Psoas muscle (tissue), 8 donors: ENCODE data around the gene ZNF782. TPM values are rescaled to one million over a fixed set of nuclear protein-coding genes. Genes with fewer than 3 reads are reported as not detected.
"Not testable (repeated sequence)": the region's sequence is repeated elsewhere in the genome, so short reads cannot be mapped to it uniquely, and the experiment has no call there.

Source experiments
- ATAC-seq, 4 donors: fragments of 200-7000 bp; cut with Tn5 transposase; one replicate each; pipeline ENCODE4 v1.9.1; 2020; ENCODE audit warnings: moderate library complexity in 3 of 4, mild to moderate bottlenecking in 2 of 4
- DNase-seq, 2 donors: peaks; one replicate each; pipeline ENCODE4 v3.0.0-alpha.2; 2020
- H3K27ac ChIP-seq: fragments of 200-600 bp; one replicate; pipeline ENCODE4 v1.8.0; 2022
- H3K27me3 ChIP-seq, 3 donors: fragments of 200-600 bp in 1 of 3; one replicate each; pipeline versions ENCODE4 v1.6.1 to v1.8.0; 2013 to 2022; ENCODE audit warnings: low read length in 2 of 3, mild to moderate bottlenecking in 2 of 3, moderate library complexity in 1 of 3; ENCODE audit not compliant: insufficient read depth in 3 of 3
- H3K36me3 ChIP-seq, 2 donors: fragments of 200-600 bp in 1 of 2; one replicate each; pipeline versions ENCODE4 v1.6.1 to v1.8.0; 2013 to 2022; ENCODE audit warnings: low read depth in 1 of 2, mild to moderate bottlenecking in 1 of 2, moderate library complexity in 1 of 2; ENCODE audit not compliant: insufficient read depth in 1 of 2
- H3K4me1 ChIP-seq: fragments of 200-600 bp; one replicate; pipeline ENCODE4 v1.8.0; 2022
- H3K4me3 ChIP-seq: fragments of 200-600 bp; one replicate; pipeline ENCODE4 v1.8.0; 2022; ENCODE audit warnings: mild to moderate bottlenecking
- H3K9me3 ChIP-seq: fragments of 200-600 bp; one replicate; pipeline ENCODE4 v1.8.0; 2022
- WGBS, 3 donors: extraction: QIAGEN DNeasy Blood & Tissue Kit; methylation state at CpG; one replicate each; pipeline versions ENCODE4 v1.1.6 to v1.1.7; 2013; 5-methylcytosine and 5-hydroxymethylcytosine counted together
- intact Hi-C, 2 donors: fragments of 100-400 bp; cut with DNase I; formaldehyde crosslinking; loops; one replicate each; pipeline versions ENCODE4 v1.11.0 to v1.14.2; 2022
- polyA plus RNA-seq, 3 donors: library from polyadenylated mRNA; stranded (reverse); fragments of 200-250 nt; gene quantifications; one replicate each; pipeline ENCODE4 v1.2.3, GENCODE V29; 2013
- total RNA-seq, 4 donors: library from RNA; stranded (reverse); fragmentation: NEBNext Ultra II Directional in 2 of 4; extraction: Animal tissue kit (Norgen Biotek cat#: 25700) in 2 of 4; gene quantifications; one replicate each; pipeline versions ENCODE4 v1.2.1 to v1.2.4, GENCODE V29; 2021 to 2023
- TF ChIP-seq, protein P1 (sequence below): fragments of 200-600 bp; IDR thresholded peaks from one replicate; pipeline ENCODE4 v1.8.0; 2022; ENCODE audit warnings: antibody characterized with exemption
- donor health status: healthy with polysubstance abuse.
- donor health status: DM: no; HTN: no; CAD: no; lungs with moderate emphysema.
- donor health status: Bipolar disorder and iron deficiency.
- donor health status: healthy.
- donor health status: DM: yes; HTN: yes; CAD: no.
- donor health status: DM: no; HTN: no; CAD: no.
- donor health status: DM: no; HTN: no; CAD: no.
- donor health status: DM: yes; HTN: yes; CAD: no.

Gene ZNF782
- total and polyA plus RNA-seq, 7 donors: 0.94 to 7.0 (median 2.8) TPM

DNA sequence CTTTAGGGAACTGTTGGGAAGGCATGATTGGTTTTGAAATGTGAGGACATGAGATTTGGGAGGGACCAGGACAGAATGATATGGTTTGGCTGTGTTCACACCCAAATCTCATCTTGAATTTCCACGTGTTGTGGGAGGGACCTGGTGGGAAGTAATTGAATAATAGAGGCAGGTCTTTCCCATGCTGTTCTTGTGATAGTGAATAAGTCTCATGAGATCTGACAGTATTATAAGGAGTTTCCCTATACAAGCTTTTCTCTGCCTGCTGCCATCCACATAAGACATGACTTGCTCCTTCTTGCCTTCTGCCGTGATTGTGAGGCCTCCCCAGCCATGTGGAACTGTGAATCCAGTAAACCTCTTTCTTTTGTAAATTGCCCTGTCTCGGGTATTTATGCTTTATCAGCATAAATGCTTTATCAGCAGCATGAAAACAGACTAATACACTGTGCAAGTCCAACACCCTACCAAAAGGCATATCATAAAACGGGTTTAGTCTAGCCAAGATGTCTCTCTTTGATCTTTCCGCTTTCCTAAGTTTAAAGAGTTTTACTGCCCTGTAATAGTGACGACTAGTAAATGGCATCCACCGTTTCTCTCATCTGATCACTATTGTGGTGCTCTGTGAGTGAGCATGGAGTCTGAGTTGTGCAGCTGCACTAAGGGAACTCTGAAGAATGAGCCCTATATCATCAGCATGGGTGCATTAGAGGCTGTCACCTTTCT, 12.9 kb upstream of the ZNF782 start:
- Histone ChIP-seq H3K4me3 (no peak overlapping the region), H3K27me3 (no peaks in the 10 kb centered on the region), H3K36me3 (no peaks in the 10 kb centered on the region), H3K4me1 (no peaks in the 10 kb centered on the region), H3K27ac (no peak overlapping the region), H3K9me3 (no peaks in the 10 kb centered on the region)
- DNase-seq (no peak), ATAC-seq (no peak)
- intact Hi-C loops: no loop called here
- WGBS, 3 donors: 39 to 51% (median 46%) methylated on average over 7 of the region's 7 CpGs
- TF ChIP-seq, protein P1, sequence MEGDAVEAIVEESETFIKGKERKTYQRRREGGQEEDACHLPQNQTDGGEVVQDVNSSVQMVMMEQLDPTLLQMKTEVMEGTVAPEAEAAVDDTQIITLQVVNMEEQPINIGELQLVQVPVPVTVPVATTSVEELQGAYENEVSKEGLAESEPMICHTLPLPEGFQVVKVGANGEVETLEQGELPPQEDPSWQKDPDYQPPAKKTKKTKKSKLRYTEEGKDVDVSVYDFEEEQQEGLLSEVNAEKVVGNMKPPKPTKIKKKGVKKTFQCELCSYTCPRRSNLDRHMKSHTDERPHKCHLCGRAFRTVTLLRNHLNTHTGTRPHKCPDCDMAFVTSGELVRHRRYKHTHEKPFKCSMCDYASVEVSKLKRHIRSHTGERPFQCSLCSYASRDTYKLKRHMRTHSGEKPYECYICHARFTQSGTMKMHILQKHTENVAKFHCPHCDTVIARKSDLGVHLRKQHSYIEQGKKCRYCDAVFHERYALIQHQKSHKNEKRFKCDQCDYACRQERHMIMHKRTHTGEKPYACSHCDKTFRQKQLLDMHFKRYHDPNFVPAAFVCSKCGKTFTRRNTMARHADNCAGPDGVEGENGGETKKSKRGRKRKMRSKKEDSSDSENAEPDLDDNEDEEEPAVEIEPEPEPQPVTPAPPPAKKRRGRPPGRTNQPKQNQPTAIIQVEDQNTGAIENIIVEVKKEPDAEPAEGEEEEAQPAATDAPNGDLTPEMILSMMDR: no peak

DNA sequence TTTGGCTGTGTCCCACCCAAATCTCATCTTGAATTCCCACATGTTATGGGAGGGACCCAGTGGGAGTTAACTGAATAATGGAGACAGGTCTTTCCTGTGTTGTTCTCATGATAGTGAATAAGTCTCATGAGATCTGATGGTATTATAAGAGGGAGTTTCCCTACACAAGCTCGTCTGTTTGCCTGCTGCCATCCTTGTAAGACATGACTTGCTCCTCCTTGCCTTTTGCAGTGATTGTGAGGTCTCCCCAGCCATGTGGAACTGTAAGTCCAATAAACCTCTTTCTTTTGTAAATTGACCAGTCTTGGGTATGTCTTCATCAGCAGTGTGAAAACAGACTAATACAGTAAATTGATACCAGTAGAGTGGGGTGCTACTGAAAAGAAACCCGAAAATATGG, 10.9 kb upstream of the ZNF782 start:
- H3K4me3 ChIP-seq, ATAC-seq, H3K27ac ChIP-seq, intact Hi-C loops, H3K36me3 ChIP-seq, DNase-seq, H3K27me3 ChIP-seq, H3K4me1 ChIP-seq, H3K9me3 ChIP-seq: not testable (repeated sequence)
- WGBS, 3 donors: 71 to 87% (median 78%) methylated on average over 2 of the region's 2 CpGs

DNA sequence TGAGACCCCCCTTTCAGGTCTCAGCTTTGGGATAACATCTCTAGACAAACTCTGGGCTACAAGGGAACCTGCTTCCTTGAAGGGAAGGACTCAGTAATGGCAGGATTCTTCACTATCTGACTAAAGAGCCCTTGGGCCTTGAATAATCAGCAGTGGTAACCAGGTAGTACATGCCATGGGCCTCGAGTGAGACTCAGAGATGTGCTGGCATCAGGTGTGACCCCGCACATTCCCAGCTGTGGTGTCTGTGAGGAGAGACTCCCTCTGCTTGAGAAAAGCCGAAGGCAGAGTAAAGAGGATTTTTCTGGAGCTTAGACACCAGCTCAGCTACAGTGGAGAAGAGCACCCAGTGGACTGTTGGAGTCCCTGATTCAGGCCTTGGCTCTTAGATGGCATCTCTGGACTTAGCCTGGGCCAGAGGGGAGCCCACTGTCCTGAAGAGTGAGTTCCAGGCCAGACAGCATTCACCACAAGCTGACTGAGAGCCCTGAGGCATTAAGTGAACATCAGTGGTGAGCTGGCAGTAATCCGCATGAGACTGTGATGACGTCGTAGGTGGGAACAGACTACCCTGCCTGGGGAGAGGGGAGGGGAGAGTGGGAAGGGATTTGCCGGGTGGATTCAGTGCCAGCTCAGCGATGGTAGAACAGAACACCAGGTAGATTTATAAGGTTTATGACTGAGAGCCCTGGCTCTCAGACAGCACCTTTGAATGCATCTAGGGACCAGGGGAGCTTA, 5.3 kb upstream of the ZNF782 start:
- H3K27me3 ChIP-seq: no peaks in the 10 kb centered on the region
- H3K4me3 ChIP-seq: no peak overlapping the region
- intact Hi-C loops: loop anchor here (5.0 to 10.0 kb wide), 5 partner anchors 178 to 735 kb away; partner anchors contain the start of gene CTSV (in 1 of the 2)
- no peaks in the 10 kb centered on the region for H3K9me3 ChIP-seq
- no peak overlapping the region for H3K27ac ChIP-seq
- TF ChIP-seq, protein P1: no peak
- no peak for ATAC-seq
- 69 to 74% (median 73%) methylated on average over 8 of the region's 8 CpGs for whole genome bisulfite sequencing, 3 donors
- no peak for DNase-seq
- H3K36me3 ChIP-seq: no peaks in the 10 kb centered on the region
- no peaks in the 10 kb centered on the region for H3K4me1 ChIP-seq

DNA sequence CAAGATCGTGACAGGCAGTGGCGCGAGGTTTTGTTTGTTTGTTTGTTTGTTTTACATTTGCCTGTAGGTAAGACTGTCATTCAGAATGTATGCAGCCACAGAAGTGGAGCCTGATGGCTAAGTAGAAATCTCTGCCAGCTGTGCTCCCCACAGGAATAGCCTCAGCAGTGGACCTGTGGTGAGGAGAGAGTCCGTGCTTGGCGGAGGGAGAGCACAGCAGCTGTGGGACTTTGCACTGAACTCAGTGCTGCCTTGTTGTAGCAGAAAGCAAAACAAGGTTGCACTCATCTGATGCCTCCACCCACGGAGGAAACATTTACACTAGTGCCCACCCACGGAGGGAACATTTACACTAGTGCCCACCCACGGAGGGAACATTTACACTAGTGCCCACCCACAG, 4.4 kb upstream of the ZNF782 start:
- TF ChIP-seq, protein P1: no peak
- H3K36me3 ChIP-seq: no peaks in the 10 kb centered on the region
- WGBS, 3 donors: 72 to 76% (median 74%) methylated on average over 8 of the region's 8 CpGs
- DNase-seq: no peak
- no peaks in the 10 kb centered on the region for H3K27me3 ChIP-seq
- H3K4me1 ChIP-seq: no peaks in the 10 kb centered on the region
- H3K27ac ChIP-seq: no peak overlapping the region
- no peak overlapping the region for H3K4me3 ChIP-seq
- no peaks in the 10 kb centered on the region for H3K9me3 ChIP-seq
- intact Hi-C loops: loop anchor here (5.0 to 10.0 kb wide), 5 partner anchors 179 to 736 kb away; partner anchors contain the start of gene CTSV (in 1 of the 2)
- no peak for ATAC-seq

DNA sequence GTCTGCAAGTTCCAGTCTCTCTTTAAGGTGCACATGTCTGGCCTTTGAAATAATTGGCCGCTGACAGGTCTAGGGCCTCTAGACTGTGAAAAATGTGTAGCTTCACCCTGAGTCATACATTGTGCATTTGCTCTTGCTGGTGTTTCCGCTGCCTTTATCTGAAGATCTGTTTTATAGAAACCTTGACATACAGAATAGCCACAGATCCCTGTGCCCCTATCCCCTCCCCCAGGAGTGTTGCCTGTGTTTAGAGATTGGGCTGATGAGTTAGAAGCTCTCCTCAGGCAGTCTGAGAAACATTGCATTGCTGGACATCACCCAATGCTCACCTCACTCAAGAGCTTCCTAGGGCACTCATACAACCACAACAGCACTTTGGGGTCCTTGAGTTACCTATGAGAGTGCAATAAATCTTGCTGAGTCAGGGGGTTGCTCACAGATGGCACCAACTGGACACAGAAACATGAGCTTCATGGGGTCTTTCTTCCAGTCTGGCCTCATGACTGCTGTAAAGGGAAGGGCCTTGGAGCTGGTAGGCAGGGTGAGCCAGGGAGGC, 3.8 kb upstream of the ZNF782 start:
- no peak overlapping the region for H3K27ac ChIP-seq
- intact Hi-C loops: loop anchor here (5.0 to 10.0 kb wide), 5 partner anchors 179 to 737 kb away; partner anchors contain the start of gene CTSV (in 1 of the 2)
- H3K27me3 ChIP-seq: no peaks in the 10 kb centered on the region
- DNase-seq: no peak
- no peak overlapping the region for H3K4me3 ChIP-seq
- ATAC-seq: no peak
- 92 to 96% (median 92%) methylated on average over 2 of the region's 2 CpGs for WGBS, 3 donors
- TF ChIP-seq, protein P1: no peak
- H3K9me3 ChIP-seq: no peaks in the 10 kb centered on the region
- peaks cover 4% of the 10 kb centered on the region for H3K4me1 ChIP-seq
- H3K36me3 ChIP-seq: no peaks in the 10 kb centered on the region
